Mesothelial cell of epicardium (in vitro differentiated cells): Measurements from ENCODE around the gene A2ML1. TPM values are rescaled to one million over a fixed set of nuclear protein-coding genes. Genes with fewer than 3 reads are reported as not detected.
"Not testable (repeated sequence)": the region's sequence is repeated elsewhere in the genome, so short reads cannot be mapped to it uniquely, and the experiment has no call there.

Source experiments
- DNase-seq, 2 experiments: peaks; one replicate each; pipeline ENCODE4 v3.0.0; 2021; ENCODE audit warnings: low spot score in 2 of 2; ENCODE audit not compliant: unreplicated experiment in 2 of 2
- H3K27ac Mint-ChIP-seq: 2 replicates; pipeline ENCODE4 v1.8.0; 2021; ENCODE audit warnings: mixed read lengths
- H3K27me3 Mint-ChIP-seq: 2 replicates; pipeline ENCODE4 v1.8.0; 2021; ENCODE audit warnings: low read depth, mixed read lengths
- H3K36me3 Mint-ChIP-seq: 2 replicates; pipeline ENCODE4 v1.8.0; 2021; ENCODE audit warnings: mixed read lengths
- H3K4me1 Mint-ChIP-seq: 2 replicates; pipeline ENCODE4 v1.8.0; 2021; ENCODE audit warnings: mixed read lengths
- H3K4me3 Mint-ChIP-seq: 2 replicates; pipeline ENCODE4 v1.8.0; 2021; ENCODE audit warnings: mild to moderate bottlenecking, moderate library complexity, mixed read lengths
- H3K9me3 Mint-ChIP-seq: 2 replicates; pipeline ENCODE4 v1.8.0; 2021; ENCODE audit warnings: mixed read lengths
- CTCF ChIP-seq: fragments of 200-600 bp; sonication (generic); IDR thresholded peaks from one replicate; pipeline ENCODE4 v1.5.0; 2021; ENCODE audit warnings: antibody characterized with exemption; ENCODE audit not compliant: unreplicated experiment
- total RNA-seq: library from RNA; stranded (reverse); gene quantifications from 3 replicates; pipeline ENCODE4 v1.2.1, GENCODE V29; 2021

A2ML1 gene
- total RNA-seq, 1 donor from 2014 or later = 0.13 TPM

GRCh38 chr12:8796831-8797626 is 25.4 kb upstream of the A2ML1 start:
- no peak for TF ChIP-seq CTCF
- H3K4me1 Mint-ChIP-seq = no peaks in the 10 kb centered on the region
- no peak overlapping the region for H3K27ac Mint-ChIP-seq
- no peak for DNase-seq
- H3K9me3 Mint-ChIP-seq = peaks cover 34% of the 10 kb centered on the region
- no peaks in the 10 kb centered on the region for H3K27me3 Mint-ChIP-seq
- no peak overlapping the region for H3K4me3 Mint-ChIP-seq
- H3K36me3 Mint-ChIP-seq = peaks cover 16% of the 10 kb centered on the region

GRCh38 chr12:8801213-8801612 is 21.2 kb upstream of the A2ML1 start:
- not testable (repeated sequence) for DNase-seq, H3K27ac Mint-ChIP-seq, H3K36me3 Mint-ChIP-seq, H3K4me1 Mint-ChIP-seq, H3K27me3 Mint-ChIP-seq, H3K4me3 Mint-ChIP-seq
- H3K9me3 Mint-ChIP-seq = peaks cover 19% of the 10 kb centered on the region

GRCh38 chr12:8804833-8805232 is 17.6 kb upstream of the A2ML1 start:
- not testable (repeated sequence) for H3K27ac Mint-ChIP-seq

DNA sequence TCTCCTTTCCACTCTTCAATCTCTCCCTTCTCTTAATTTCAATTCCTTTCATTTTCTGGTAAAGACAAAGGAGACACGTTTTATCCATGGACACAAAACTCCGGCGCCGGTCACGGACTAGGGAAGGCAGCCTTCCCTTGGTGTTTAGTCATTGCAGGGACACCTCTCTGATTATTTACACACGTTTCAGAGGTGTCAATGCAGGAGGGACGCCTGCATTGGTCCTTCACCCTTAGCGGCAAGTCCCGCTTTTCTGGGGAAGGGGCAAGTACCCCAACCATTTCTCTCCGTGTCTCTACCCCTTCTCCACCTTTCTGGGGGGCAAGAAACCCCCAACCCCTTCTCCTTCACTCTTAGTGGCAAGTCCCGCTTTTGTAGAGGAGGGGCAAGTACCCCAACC is 16.9 kb upstream of the A2ML1 start:
- not testable (repeated sequence) for H3K9me3 Mint-ChIP-seq, DNase-seq, H3K27ac Mint-ChIP-seq, H3K4me1 Mint-ChIP-seq, H3K27me3 Mint-ChIP-seq, H3K4me3 Mint-ChIP-seq, H3K36me3 Mint-ChIP-seq

More at GRCh38 chr12:8804833-8805232, 17.6 kb upstream of the A2ML1 start:
- not testable (repeated sequence) for H3K4me1 Mint-ChIP-seq, H3K27me3 Mint-ChIP-seq, H3K9me3 Mint-ChIP-seq, H3K36me3 Mint-ChIP-seq, H3K4me3 Mint-ChIP-seq, DNase-seq

GRCh38 chr12:8807084-8807483 is 15.3 kb upstream of the A2ML1 start:
- not testable (repeated sequence) for H3K27me3 Mint-ChIP-seq, H3K27ac Mint-ChIP-seq

DNA sequence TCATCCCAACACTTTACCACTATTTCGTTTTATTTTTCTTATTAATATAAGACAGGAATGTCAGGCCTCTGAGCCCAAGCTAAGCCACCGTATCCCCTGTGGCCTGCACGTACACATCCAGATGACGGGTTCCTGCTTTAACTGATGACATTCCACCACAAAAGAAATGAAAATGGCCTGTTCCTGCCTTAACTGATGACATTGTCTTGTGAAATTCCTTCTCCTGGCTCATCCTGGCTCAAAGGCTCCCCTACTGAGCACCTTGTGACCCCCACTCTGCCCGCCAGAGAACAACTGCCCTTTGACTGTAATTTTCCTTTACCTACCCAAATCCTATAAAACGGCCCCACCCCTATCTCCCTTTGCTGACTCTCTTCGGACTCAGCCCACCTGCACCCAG is 12.3 kb upstream of the A2ML1 start:
- H3K9me3 Mint-ChIP-seq, H3K27me3 Mint-ChIP-seq, H3K4me1 Mint-ChIP-seq, DNase-seq, H3K4me3 Mint-ChIP-seq, H3K27ac Mint-ChIP-seq, H3K36me3 Mint-ChIP-seq: not testable (repeated sequence)

More at GRCh38 chr12:8807084-8807483, 15.3 kb upstream of the A2ML1 start:
- H3K9me3 Mint-ChIP-seq, H3K4me1 Mint-ChIP-seq, H3K36me3 Mint-ChIP-seq, DNase-seq, H3K4me3 Mint-ChIP-seq: not testable (repeated sequence)

- Mint-ChIP-seq H3K27me3 (no peaks in the 10 kb centered on the region), H3K9me3 (no peaks in the 10 kb centered on the region), H3K36me3 (no peaks in the 10 kb centered on the region), H3K27ac (no peak overlapping the region), H3K4me1 (peaks cover 5% of the 10 kb centered on the region), H3K4me3 (no peak overlapping the region)
- TF ChIP-seq CTCF = no peak
- DNase-seq = no peak
These were observed 8.7 kb upstream of the A2ML1 start for GRCh38 chr12:8813572-8814357.

GRCh38 chr12:8816448-8817050 is 5.9 kb upstream of the A2ML1 start:
- no peak overlapping the region for H3K27ac Mint-ChIP-seq
- DNase-seq = no peak
- H3K4me3 Mint-ChIP-seq = no peak overlapping the region
- no peaks in the 10 kb centered on the region for H3K9me3 Mint-ChIP-seq
- no peak for TF ChIP-seq CTCF
- H3K27me3 Mint-ChIP-seq = no peaks in the 10 kb centered on the region
- H3K4me1 Mint-ChIP-seq = peaks cover 14% of the 10 kb centered on the region
- no peaks in the 10 kb centered on the region for H3K36me3 Mint-ChIP-seq
